CD4-positive, alpha-beta T cell treated with Interleukin-15 for 4 hours (primary cell): ENCODE measurements around the gene CACNB3.
"Not testable (repeated sequence)": the region's sequence is repeated elsewhere in the genome, so short reads cannot be mapped to it uniquely, and the experiment has no call there.

ENCODE experiments used
- DNase-seq: peaks from one replicate; pipeline ENCODE4 v3.0.0-alpha.2; 2020; ENCODE audit warnings: low spot score

Gene CACNB3

GRCh38 chr12:48854932-48855331 lies 36.6 kb downstream of the CACNB3 start:
- DNase-seq: not testable (repeated sequence)

DNA sequence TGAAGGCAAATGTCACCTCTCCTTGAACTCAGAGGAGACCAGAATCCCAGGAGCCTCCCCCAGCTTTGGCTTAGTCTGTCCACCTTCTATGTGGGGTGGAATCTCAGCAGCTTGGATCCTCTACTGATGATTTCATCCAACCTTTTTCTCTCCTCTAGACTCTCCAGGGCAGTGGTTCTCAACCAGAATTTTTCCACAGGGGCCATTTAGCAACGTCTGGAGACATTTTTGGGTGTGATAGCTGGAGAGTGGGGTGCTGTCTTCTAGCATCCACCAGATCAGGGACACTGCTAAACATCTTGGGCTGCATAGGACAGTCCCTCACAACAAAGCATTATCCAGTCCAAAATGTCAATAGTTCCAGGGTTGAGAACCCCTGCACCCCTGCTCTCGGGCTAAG lies 38.1 kb downstream of the CACNB3 start:
- DNase-seq: no peak

GRCh38 chr12:48857278-48857994 lies 39.1 kb downstream of the CACNB3 start:
- no peak for DNase-seq

DNA sequence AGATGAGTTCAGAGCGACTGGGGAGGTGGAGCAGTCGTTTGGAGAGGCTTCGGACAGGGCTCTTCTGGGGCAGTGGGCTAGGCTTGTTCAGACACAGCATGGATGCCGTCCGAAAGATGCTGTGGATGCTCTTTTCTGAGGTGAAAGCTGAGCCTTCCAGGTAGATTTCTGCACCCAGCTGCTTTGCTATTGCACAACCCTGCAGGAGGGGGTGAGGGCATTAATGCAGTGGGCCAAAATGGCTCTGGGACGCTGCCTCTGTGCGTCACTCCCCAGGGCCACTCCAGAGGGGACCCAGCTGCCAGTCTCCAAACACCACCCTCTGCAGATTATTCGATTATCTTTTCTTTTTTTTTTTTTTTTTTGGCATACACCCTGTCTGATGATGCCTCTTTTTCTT lies 39.7 kb downstream of the CACNB3 start:
- no peak for DNase-seq

DNA sequence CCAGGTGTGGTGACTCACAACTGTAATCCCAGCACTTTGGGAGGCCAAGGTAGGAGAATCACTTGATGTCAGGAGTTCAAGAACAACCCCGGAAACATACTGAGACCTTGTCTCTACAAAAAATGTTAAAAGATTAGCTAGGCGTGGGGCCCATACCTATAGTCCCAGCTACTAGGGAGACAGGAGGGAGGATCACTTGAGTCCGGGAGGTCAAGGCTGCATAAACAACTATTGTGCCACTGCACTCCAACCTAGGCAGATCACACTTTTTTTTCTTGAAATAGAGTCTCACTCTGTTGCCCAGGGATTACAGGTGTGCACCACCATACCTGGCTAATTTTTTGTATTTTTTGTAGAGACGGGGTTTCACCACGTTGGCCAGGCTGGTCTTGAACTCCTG lies 41.3 kb downstream of the CACNB3 start:
- DNase-seq: no peak

DNA sequence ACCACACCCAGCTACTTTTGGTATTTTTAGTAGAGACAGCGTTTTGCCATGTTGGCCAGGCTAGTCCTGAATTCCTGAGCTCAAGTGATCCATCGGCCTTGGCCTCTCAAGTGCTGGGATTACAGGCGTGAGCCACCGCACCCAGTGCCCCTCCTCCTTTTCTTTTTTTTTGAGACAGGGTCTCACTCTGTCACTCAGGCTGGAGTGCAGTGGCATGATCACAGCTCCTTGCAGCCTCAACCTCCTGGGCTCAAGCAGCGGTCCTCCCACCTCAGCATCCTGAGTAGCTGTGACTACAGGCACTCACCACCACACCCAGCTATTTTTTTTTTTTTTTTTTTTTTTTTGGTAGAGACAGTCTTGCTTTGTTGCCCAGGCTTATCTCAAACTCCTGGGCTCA lies 41.9 kb downstream of the CACNB3 start:
- DNase-seq: not testable (repeated sequence)

DNA sequence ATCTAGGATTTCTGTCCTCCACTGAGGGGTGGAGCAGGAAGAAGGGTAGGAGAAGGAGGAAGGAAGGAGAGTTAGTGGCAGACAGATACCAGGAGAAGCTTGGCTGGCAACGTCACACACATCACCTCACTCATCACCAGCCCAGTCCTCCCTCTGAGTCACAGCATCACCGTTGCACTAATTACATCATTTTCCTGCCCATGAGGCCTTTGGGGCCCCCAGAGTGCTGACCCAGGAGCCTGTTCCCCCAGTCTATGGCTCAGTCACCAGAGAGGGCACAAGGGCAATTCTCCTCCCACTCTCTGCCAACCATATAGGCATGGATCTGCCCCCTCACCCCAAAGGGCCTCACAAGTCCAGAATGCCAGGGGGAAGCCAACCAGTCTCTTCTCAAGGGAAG lies 42.8 kb downstream of the CACNB3 start:
- DNase-seq: no peak

- DNase-seq: no peak
Observed at GRCh38 chr12:48862760-48863159, 44.5 kb downstream of the CACNB3 start.

DNA sequence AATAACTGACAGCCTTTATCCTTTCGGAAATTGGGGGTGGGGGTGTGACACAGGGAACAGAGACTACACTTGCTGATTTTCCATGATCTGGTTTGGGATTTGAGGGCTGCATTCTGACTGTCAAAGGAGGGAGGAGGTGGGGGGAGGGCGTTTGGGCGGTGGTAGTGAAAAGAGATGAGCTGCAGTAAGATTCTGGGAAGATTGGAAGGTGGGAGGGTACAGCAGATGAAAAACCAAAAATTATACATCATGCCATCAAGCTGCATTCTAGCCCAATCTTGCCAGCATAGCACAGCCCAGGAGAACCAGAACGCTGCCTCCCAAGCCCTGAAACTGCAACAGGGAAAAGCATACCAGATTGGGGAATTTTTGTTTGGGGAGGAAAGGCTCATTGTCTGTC lies 45.0 kb downstream of the CACNB3 start:
- no peak for DNase-seq

- DNase-seq: peak; percentile 93
Observed at GRCh38 chr12:48865281-48866051, 47.2 kb downstream of the CACNB3 start, which contains the start of gene RND1. Gene RND1, minus strand, starts transcription at chr12:48865870. Its CDS starts 103 bp downstream, at chr12:48865767.

GRCh38 chr12:48866052-48866711 lies 47.9 kb downstream of the CACNB3 start:
- no peak for DNase-seq

DNA sequence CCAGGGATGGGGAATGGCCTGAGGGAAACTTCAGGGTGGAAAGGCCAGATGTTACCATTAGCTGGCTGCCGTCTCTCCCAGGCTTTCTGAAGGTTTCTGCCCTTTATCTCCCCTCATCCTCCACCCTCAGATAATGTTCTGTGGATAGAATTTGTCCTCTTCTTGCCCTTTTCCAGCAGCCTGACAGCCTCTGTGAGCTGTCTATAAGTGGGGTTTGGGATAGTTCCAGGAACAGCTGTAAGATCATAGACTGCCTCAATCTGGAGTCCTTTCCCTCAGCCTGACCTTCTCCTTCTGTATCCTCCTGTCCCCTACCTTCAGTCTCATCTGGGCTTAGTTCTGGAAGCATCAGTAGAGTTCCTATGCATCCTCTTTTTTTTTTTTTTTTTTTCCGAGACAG lies 50.2 kb downstream of the CACNB3 start:
- DNase-seq: no peak

DNA sequence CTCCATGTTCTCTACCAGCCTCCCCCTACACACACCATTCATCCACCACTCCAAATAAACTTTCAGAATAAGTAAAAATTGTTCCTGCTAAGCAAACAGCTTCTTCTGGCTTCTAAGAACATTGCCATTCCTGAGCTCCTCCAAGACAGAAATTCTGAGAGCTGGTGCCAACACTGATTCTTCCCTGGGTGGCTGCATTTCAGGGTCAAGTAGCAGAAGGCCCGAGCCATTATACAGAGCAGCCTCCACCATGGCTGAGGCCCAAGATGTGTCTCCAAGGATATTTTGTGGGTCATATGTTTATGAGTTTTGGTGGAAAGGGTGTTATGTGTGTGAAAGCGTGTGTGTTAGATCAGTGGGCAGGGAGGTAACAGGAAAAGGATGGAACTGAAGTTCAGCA lies 50.9 kb downstream of the CACNB3 start:
- DNase-seq: no peak

DNA sequence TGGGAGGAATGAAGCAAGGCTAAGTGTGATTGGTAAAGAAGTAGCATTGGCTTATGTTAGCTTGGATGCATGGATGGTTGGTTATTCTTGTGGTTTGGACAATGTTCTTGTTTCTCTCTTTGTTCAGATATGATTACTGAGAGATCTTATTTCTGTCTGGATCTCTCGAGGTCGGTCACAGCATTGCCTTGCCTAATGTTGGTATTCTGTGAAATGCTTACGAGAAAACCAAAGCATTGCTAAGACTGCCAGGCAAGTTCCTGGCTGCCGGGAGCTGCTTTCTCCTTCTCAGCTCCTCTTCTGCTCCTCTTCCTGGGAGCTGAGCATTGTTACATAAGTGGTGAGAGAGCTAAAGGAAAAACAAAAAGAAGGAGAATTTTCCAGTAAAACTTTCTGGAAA lies 54.8 kb downstream of the CACNB3 start:
- DNase-seq: no peak

DNA sequence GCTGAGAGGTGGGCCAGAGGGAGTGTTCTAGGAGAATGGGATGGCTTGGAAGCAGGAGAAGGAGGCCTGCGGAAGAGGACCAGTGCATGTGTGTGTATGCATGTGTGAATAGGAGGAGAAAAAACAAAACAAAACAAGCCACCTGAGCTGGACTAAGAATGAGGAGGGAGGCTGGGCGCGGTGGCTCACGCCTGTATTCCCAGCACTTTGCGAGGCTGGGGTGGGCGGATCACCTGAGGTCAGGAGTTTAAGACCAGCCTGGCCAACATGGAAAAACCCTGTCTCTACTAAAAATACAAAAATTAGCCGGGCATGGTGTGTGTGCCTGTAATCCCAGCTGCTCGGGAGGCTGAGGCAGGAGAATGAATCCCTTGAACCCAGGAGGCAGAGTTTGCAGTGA lies 55.2 kb downstream of the CACNB3 start:
- DNase-seq: not testable (repeated sequence)

GRCh38 chr12:48875944-48876515 lies 57.7 kb downstream of the CACNB3 start:
- no peak for DNase-seq
